Measurements from ENCODE around the gene PLEKHG4B.
A peak's percentile ranks its signal among the peaks of the same experiment; 100 is the strongest.

Gene PLEKHG4B

GRCh38 chr5:182126-182525, 90.2 kb downstream of the PLEKHG4B start:
- H3K4me1 ChIP-seq (ENCODE audit: control insufficient read depth in 2 of 2, insufficient read depth in 1 of 2, low read depth in 1 of 2, low read length in 2 of 2) = peaks cover 3 to 5% of the 10 kb centered on the region in 2 donors
- peak overlapping the region; percentile 14 for H3K14ac ChIP-seq (ENCODE audit: low read length)
- no peaks in the 10 kb centered on the region for H3K27me3 ChIP-seq (ENCODE audit: control insufficient read depth in 3 of 3, insufficient read depth in 3 of 3, low read depth in 1 of 3, low read length in 3 of 3)
- no peaks in the 10 kb centered on the region for H3K79me1 ChIP-seq (ENCODE audit: low read depth, low read length)
- no peaks in the 10 kb centered on the region for H3K9me3 ChIP-seq (replicated peaks in 1 of 2; ENCODE audit: control insufficient read depth in 2 of 2, insufficient read depth in 1 of 2, low read depth in 1 of 2, low read length in 2 of 2)
- no peak overlapping the region for H2BK15ac ChIP-seq (ENCODE audit: low read length)
- no peak overlapping the region for H2BK12ac ChIP-seq (ENCODE audit: low read length)
- H2BK120ac ChIP-seq (ENCODE audit: low read depth, low read length) = no peak overlapping the region
- H2BK5ac ChIP-seq (ENCODE audit: low read length) = no peak overlapping the region
- H3K4me2 ChIP-seq (ENCODE audit: insufficient read depth, low read length, poor library complexity, severe bottlenecking) = no peak overlapping the region
- peaks cover 5 to 31% of the 10 kb centered on the region in 2 donors for H3K36me3 ChIP-seq (replicated peaks in 1 of 2; ENCODE audit: control insufficient read depth in 2 of 2, insufficient read depth in 2 of 2, low read length in 2 of 2)
- H3K4me3 ChIP-seq (ENCODE audit: low read length in 2 of 2) = no peak overlapping the region
- DNase-seq (ENCODE audit: low spot score) = no peak
- peak overlapping the region; percentile 68 for H3K23ac ChIP-seq (ENCODE audit: low read depth, low read length, poor library complexity)
- H3K4ac ChIP-seq (ENCODE audit: low read length) = no peak overlapping the region
- H3K27ac ChIP-seq (replicated peaks; ENCODE audit: low read length) = no peak overlapping the region
- no CpG with 5 or more reads among the region's 12 CpGs for WGBS, 2 donors (ENCODE audit: extremely low coverage in 2 of 2, insufficient read length in 2 of 2, insufficient replicate concordance in 1 of 2)
- no peak overlapping the region for H2AFZ ChIP-seq (ENCODE audit: low read length)
- no peak overlapping the region for H2AK5ac ChIP-seq (ENCODE audit: low read depth, low read length)
- H4K8ac ChIP-seq (ENCODE audit: low read depth, low read length) = no peak overlapping the region
- H3K18ac ChIP-seq (ENCODE audit: low read length) = no peak overlapping the region
- H3K9ac ChIP-seq (ENCODE audit: low read depth, low read length, poor library complexity) = no peak overlapping the region
- H4K91ac ChIP-seq (ENCODE audit: low read depth, low read length, poor library complexity) = no peak overlapping the region

- Histone ChIP-seq H3K9me3 (replicated peaks in 1 of 2; ENCODE audit: control insufficient read depth in 2 of 2, insufficient read depth in 1 of 2, low read depth in 1 of 2, low read length in 2 of 2) (no peaks in the 10 kb centered on the region), H3K27me3 (ENCODE audit: control insufficient read depth in 3 of 3, insufficient read depth in 3 of 3, low read depth in 1 of 3, low read length in 3 of 3) (no peaks in the 10 kb centered on the region), H2AK5ac (ENCODE audit: low read depth, low read length) (no peak overlapping the region), H3K4me1 (ENCODE audit: control insufficient read depth in 2 of 2, insufficient read depth in 1 of 2, low read depth in 1 of 2, low read length in 2 of 2) (peaks cover 13 to 14% of the 10 kb centered on the region in 2 donors), H3K4me3 (ENCODE audit: low read length in 2 of 2) (no peak overlapping the region), H3K23ac (ENCODE audit: low read depth, low read length, poor library complexity) (no peak overlapping the region), H3K27ac (replicated peaks; ENCODE audit: low read length) (no peak overlapping the region), H2BK120ac (ENCODE audit: low read depth, low read length) (no peak overlapping the region), H2BK15ac (ENCODE audit: low read length) (no peak overlapping the region), H3K79me1 (ENCODE audit: low read depth, low read length) (no peaks in the 10 kb centered on the region), H2BK12ac (ENCODE audit: low read length) (no peak overlapping the region), H4K91ac (ENCODE audit: low read depth, low read length, poor library complexity) (no peak overlapping the region), H3K4me2 (ENCODE audit: insufficient read depth, low read length, poor library complexity, severe bottlenecking) (no peak overlapping the region), H3K9ac (ENCODE audit: low read depth, low read length, poor library complexity) (no peak overlapping the region), H3K18ac (ENCODE audit: low read length) (no peak overlapping the region), H2BK5ac (ENCODE audit: low read length) (no peak overlapping the region), H2AFZ (ENCODE audit: low read length) (no peak overlapping the region), H3K14ac (ENCODE audit: low read length) (no peak overlapping the region), H3K36me3 (replicated peaks in 1 of 2; ENCODE audit: control insufficient read depth in 2 of 2, insufficient read depth in 2 of 2, low read length in 2 of 2) (peaks cover 5 to 25% of the 10 kb centered on the region in 2 donors), H3K4ac (ENCODE audit: low read length) (no peak overlapping the region), H4K8ac (ENCODE audit: low read depth, low read length) (no peak overlapping the region)
- no peak for DNase-seq (ENCODE audit: low spot score)
- WGBS, 2 donors (ENCODE audit: extremely low coverage in 2 of 2, insufficient read length in 2 of 2, insufficient replicate concordance in 1 of 2) = no CpG with 5 or more reads among the region's 7 CpGs
Observed at GRCh38 chr5:184471-184870, 92.5 kb downstream of the PLEKHG4B start.

DNA sequence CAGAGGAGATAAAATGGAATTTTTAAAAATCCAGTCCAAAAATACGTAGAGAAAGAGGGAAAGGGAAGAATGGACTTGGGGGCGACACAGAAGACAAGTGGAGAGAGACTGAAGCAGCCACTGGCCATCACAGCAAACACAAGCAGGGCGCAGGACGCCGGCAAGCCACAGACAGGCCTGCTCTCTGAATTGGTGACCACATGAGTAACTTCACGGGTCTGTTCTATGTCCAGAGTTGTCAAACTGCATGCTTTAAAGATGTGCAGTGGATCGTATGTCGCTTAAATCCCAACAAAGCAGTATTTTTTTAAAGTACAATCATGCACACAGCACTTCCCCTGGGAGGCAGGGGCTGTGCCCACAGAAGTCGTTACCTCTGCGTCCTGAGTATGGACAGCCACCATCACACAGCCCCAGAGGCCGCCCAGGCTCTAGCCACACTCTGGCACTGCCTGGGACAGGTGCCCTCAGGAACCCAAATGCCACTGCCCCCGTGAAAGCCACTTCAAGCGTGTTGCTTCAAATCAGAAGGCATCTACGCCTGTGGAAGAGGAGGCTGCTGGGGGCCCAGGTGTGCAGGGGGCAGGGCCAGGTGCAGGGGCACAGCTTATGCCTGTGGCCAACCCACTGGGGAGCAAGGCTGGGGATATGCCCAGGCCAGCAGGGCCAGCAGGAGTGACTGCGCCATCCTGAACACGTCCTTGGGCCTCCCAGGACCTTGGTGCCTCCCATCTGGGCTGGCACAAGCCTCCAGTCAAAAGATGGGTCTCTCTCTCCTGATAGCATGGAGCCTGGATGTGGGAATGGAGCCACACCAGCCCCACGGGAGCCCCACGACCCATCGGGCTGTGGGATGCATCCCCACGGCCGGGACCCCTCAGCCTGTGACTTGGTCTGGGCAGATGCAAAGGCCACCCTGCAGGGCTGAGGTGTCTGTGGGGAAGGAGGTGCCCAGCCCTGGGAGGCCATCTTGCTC, 93.4 kb downstream of the PLEKHG4B start:
- H3K23ac ChIP-seq (ENCODE audit: low read depth, low read length, poor library complexity) = no peak overlapping the region
- no peak overlapping the region for H2BK12ac ChIP-seq (ENCODE audit: low read length)
- H2BK15ac ChIP-seq (ENCODE audit: low read length) = no peak overlapping the region
- no peak overlapping the region for H3K14ac ChIP-seq (ENCODE audit: low read length)
- no peak overlapping the region for H4K8ac ChIP-seq (ENCODE audit: low read depth, low read length)
- H2AK5ac ChIP-seq (ENCODE audit: low read depth, low read length) = no peak overlapping the region
- no peak overlapping the region for H2BK5ac ChIP-seq (ENCODE audit: low read length)
- no peaks in the 10 kb centered on the region for H3K9me3 ChIP-seq (replicated peaks in 1 of 2; ENCODE audit: control insufficient read depth in 2 of 2, insufficient read depth in 1 of 2, low read depth in 1 of 2, low read length in 2 of 2)
- H3K27me3 ChIP-seq (ENCODE audit: control insufficient read depth in 3 of 3, insufficient read depth in 3 of 3, low read depth in 1 of 3, low read length in 3 of 3) = no peaks in the 10 kb centered on the region
- no peak overlapping the region for H3K18ac ChIP-seq (ENCODE audit: low read length)
- H4K91ac ChIP-seq (ENCODE audit: low read depth, low read length, poor library complexity) = no peak overlapping the region
- H2AFZ ChIP-seq (ENCODE audit: low read length) = no peak overlapping the region
- H3K4me2 ChIP-seq (ENCODE audit: insufficient read depth, low read length, poor library complexity, severe bottlenecking) = no peak overlapping the region
- no peak overlapping the region for H3K9ac ChIP-seq (ENCODE audit: low read depth, low read length, poor library complexity)
- H3K36me3 ChIP-seq (replicated peaks in 1 of 2; ENCODE audit: control insufficient read depth in 2 of 2, insufficient read depth in 2 of 2, low read length in 2 of 2) = peaks cover 5 to 23% of the 10 kb centered on the region in 2 donors
- peaks cover 12 to 14% of the 10 kb centered on the region in 2 donors for H3K4me1 ChIP-seq (ENCODE audit: control insufficient read depth in 2 of 2, insufficient read depth in 1 of 2, low read depth in 1 of 2, low read length in 2 of 2)
- WGBS, 2 donors (ENCODE audit: extremely low coverage in 2 of 2, insufficient read length in 2 of 2, insufficient replicate concordance in 1 of 2) = no CpG with 5 or more reads among the region's 21 CpGs
- no peak overlapping the region for H3K4me3 ChIP-seq (ENCODE audit: low read length in 2 of 2)
- H2BK120ac ChIP-seq (ENCODE audit: low read depth, low read length) = no peak overlapping the region
- H3K27ac ChIP-seq (replicated peaks; ENCODE audit: low read length) = no peak overlapping the region
- H3K4ac ChIP-seq (ENCODE audit: low read length) = no peak overlapping the region
- no peak for DNase-seq (ENCODE audit: low spot score)
- no peaks in the 10 kb centered on the region for H3K79me1 ChIP-seq (ENCODE audit: low read depth, low read length)

Data from neuronal stem cell (in vitro differentiated cells).